DMS53 treated with DMSO at 0.1 percent for 48 hours (cell line): ENCODE results near the gene TLR2.
A peak's percentile ranks its signal among the peaks of the same experiment; 100 is the strongest.

Experiments used
- DNase-seq: peaks from one replicate; lab custom pipeline; 2025; ENCODE audit not compliant: unreplicated experiment; lab: John Stamatoyannopoulos, UW

Gene TLR2

DNA sequence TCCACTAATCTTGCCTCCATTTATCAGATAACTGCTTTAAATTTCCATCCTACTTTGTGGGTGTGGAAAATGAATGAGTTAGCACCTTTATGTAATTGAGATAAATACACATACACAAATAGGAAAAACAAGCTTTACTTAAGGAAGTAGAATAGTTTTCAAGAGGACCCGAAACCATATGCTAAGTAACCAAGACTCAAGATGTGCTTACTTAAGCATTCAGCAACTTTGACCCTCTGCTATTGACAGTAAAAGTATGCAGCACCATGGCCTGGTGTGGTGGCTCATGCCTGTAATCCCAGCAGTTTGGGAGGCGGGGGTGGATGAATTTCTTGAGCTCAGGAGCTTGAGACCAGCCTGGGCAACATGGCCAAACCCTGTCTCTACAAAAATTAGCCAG is 45.8 kb downstream of the TLR2 start:
- DNase-seq: no peak

GRCh38 chr4:153731239-153731638 is 47.2 kb downstream of the TLR2 start:
- no peak for DNase-seq

- DNase-seq: no peak
Measured at GRCh38 chr4:153733751-153734448, 49.8 kb downstream of the TLR2 start.

- no peak for DNase-seq
Measured at GRCh38 chr4:153735906-153736461, 51.9 kb downstream of the TLR2 start.

DNA sequence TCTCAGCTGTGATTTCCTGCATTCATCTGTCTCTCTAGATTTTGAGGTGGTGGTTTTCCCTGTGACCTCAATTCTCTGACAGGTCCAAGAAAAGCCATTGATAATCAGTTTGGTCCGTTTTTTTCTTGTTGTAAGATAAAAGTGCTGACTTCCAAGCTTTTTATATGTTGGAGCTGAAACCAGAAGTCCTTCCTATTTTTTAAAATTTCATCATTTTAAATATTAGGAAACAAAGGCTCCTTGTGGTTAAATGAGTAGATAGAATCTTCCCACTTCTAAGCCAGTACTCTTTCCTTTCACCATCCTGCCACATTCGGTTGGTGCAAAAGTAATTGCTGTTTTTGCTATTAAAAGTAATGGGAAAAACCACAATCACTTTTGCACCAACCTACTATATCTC is 57.5 kb downstream of the TLR2 start:
- DNase-seq: no peak

DNA sequence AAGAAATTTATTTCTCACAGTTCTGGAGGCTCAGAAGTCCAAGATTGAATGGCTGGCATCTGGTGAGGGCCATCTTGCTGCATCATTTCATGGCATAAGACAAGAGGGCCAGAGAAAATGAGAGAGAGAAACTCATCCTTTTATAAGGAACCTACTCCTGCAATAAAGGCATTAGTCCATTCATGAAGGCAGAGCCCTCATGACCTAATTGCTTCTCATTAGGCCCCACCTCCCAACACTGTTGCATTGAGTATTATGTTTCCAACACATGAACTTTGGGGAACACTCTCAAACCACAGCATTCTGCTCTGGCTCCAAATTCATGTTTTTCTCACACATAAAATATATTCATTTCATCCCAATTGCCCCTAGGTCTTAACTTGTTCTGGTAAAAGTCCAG is 61.6 kb downstream of the TLR2 start:
- DNase-seq: no peak

DNA sequence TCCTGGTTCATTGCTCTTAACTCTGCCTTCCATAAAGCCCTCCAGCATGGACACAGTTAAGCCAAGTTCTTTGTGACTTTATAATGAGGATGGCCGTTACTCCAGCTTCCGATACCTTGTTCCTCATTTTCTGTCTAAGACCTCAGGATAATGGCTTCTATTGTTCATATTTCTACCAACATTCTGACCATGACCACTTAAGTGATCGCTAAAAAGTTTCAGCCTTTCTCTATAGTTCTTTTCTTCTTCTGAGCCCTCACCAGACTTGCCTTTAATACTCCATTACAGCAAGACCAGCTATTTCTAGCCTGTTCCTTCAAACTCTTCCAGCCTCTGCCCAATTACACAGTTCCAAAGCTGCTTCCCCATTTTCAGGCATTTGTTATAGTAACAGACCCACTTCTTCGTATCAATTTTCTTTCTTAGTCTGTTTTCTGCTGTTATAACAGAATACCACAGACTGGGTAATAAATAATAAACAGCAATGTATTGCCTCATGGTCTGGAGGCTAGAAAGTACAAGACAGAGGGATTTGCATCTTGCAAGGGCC is 63.4 kb downstream of the TLR2 start:
- DNase-seq: no peak

DNA sequence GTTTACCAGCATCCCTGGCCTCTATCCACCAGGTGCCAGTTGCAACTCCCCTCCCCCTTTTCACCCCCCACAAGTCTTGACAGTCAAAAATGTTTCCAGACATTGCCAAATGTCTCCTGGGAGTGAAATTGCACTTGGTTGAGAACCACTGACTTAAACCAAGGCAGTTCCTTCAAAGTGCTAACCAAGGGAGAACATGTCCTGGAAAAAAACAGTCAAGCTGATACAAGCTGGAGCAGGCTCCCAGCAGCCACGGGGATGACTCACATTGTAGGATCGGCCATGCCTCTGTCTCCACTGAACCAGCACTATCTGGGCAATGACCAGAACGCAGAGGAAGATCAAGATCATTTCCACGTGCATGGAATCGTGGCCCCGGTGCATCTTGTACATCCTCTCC is 64.3 kb downstream of the TLR2 start:
- no peak for DNase-seq

GRCh38 chr4:153750197-153750817 is 66.2 kb downstream of the TLR2 start:
- DNase-seq: peak; percentile 54

DNA sequence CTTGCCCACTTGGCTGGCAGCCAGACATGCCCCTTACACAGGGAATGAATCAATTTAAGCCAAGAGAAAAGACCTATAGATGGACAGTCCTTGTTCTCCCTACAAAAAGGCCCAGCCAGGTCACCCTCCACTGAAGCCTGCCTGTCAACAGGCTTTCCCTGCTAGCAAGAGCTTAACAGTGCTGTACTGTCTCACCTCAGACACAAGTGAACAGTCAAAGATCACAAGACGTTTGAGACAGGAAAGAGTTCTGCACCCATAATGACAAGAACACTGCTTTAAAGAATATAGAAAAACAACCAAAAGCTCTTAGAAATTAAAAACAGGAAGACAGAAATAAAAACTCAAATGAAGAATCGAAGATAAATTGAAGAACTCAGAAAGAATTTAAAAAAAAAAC is 71.1 kb downstream of the TLR2 start:
- DNase-seq: no peak
